ENCODE results near the gene TMEM156.
"Not testable (repeated sequence)": the region's sequence is repeated elsewhere in the genome, so short reads cannot be mapped to it uniquely, and the experiment has no call there.

TMEM156 gene

GRCh38 chr4:38954727-38955126, 77.5 kb downstream of the TMEM156 start:
- DNase-seq = peak in 1 of 2 experiments; percentile 4

DNA sequence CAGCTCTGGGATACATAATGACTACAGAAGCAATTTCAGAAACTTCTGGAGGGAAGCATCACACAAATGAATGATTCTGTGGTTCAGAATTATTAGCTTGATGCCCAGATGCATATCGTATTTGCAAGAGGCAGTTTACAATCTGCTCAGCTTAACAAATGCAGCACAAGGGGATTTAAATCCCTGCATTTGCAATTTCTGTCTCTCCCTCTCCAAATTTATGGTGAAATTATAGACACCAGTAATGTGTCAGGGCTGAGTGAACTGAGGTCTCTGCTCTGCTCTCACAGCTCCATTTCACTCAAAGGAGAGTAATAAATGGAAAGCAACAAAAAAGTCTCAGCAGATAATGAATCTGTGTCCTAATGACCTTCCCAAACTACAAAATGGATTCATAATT, 80.2 kb downstream of the TMEM156 start:
- DNase-seq = peak in 1 of 2 experiments; percentile 36

DNA sequence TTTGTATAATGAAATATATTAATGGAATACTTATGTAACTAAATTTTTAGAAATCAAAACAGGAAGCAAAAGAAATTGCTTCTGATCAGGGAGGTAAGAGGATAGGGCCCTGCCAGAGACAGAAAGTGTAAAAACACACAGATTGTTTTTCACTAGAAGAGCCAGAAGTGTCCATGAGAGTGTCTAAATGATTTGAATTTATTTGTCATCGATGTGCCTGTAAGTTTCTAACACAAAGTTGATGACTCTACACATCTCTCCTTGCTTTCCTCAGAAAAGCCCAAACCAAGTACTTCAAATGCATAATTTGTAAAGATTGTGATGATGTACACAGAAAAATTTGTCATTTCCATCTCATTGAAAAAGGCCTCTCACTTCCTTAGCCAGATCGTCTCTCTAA, 80.6 kb downstream of the TMEM156 start:
- no peak for DNase-seq

GRCh38 chr4:38950734-38951133, 81.5 kb downstream of the TMEM156 start:
- no peak for DNase-seq

DNA sequence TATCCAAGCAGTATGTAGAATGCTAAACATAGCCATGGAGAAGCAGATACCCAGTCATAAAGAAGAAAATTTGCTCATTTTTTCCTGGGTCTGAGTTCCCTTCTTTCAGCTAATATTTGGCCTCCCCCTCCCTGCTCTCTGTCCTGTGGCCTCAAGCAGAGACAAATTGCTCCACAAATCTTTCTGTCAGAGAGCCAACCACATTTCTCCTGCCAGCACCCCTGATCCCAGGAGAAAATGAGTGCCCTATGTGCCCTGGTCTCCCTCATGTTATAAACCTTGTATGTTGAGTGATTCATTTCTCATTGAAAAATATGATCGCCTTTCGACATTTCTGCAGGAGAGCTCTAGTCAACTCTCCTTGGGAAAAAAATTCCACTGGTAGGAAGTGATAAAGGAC, 82.0 kb downstream of the TMEM156 start:
- DNase-seq = no peak

- DNase-seq = no peak
Observed at GRCh38 chr4:38949411-38950051, 82.7 kb downstream of the TMEM156 start.

DNA sequence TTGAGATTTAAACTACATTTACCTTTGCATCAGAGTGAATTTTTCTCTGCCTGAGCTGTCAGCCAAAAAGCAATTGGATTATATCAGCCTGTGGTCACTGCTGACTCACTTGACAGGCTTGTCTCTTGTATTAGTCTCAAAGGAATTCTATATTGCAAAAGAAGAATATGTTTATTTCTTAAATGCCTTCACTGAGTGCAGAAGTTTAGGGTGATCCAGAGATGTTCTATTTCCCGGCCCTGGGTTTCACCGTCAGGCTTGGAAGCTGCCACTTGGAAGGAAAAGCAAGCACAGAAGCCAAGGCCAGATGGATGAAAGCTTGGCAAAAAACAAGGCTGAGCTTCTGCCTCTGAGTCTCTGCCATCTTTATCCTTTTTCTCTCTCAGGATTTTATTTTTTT, 83.7 kb downstream of the TMEM156 start:
- no peak for DNase-seq

GRCh38 chr4:38946919-38947318, 85.3 kb downstream of the TMEM156 start:
- DNase-seq = no peak

DNA sequence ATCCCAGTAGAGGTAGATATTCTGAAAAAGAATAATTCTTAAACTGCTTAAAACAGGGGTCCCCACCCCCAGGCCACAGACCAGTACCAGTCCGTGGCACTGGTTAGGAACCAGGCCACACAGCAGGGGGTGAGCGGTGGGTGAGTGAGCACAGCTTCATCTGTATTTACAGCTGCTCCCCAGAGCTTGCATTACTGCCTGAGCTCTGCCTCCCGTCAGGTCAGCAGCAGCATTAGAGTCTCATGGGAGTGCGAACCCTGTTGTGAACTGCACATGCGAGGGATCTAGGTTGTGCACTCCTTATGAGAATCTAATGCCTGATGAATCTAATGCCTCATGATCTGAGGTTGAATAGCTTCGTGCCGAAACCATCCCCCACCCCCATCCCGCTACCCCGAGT, 87.8 kb downstream of the TMEM156 start:
- no peak for DNase-seq

- DNase-seq = peak in 1 of 2 experiments; percentile 67
Observed at GRCh38 chr4:38943343-38943742, 88.9 kb downstream of the TMEM156 start.

DNA sequence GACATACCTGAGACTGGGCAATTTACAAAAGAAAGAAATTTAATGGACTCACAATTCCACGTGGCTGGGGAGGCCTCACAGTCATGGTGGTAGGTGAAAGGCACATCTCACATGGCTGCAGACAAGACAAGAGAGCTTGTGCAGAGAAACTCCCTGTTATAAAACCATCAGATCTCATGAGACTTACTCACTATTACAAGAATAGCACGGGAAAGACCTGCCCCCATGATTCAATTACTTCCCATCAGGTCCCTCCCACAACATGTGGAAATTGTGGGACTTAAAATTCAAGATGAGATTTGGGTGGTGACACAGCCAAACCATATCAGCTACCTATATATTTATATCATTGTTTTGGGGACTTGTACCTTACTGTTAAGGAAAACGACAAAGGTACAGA, 90.3 kb downstream of the TMEM156 start:
- DNase-seq = not testable (repeated sequence)

DNA sequence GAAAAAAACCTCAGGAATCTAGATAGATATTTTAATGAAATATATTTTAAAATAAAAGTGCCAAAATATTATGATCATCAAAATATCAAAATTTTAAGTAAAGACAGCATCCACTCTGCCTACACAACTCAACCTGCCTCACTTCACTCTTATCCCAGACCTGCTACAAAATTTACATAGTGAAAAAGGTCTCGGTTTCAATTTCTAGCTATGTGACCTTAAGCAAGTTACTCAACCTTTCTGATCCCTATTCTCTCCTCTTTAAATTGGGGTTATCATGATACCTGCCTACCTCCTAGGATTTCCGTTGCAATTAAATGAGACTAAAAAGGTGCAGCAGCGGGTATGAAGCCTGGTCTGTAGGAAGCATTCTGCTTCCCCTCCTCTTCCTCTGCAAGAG, 91.7 kb downstream of the TMEM156 start:
- no peak for DNase-seq

DNA sequence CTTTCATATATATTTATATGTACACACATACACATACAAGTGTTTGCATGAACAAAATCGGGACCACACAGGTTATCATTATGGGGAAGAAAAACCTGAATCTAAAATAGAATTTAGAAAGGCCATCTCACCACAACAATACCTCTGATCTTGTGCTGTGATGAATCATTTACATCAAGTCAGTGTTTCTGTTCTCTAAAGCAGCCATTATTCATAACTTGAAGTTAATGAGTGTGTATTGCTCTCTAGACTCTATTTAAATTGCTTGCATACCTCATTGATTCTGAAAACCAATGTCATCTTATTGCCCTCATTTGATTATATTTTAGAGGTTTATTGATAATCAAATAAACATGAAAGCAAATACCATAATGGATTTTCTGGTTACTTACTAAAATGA, 93.0 kb downstream of the TMEM156 start:
- no peak for DNase-seq

DNA sequence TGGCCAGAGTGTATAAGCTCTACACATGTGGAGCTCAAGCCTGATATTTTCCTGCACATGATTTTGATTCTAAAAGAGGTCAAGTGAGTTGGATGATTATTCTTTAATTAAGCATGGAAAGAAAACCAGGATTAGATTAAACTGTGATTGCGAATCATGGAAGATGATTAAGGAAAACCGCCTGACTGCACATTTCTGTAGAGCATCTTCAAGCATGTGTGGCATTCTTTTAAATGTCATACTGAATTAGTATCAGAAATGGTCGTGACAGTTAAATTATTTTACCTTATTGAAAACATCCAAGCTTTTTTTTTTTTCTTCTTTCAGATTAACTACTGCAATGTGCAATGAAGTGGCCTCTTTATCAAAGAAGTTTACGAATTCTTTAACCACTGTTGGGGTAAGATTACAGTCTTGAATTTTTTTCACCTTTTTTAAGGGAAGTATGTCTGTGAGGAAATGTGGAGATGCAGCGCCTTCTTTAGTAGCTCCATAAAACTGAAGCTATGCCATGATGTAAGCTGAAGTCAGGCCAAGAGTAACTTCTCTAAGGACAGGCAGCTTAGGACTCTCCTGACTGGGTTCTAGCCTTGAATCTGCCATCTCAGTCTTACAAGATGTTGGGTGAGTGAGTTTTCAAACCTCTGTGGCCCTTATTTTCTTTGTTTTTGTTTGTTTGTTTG, 96.7 kb downstream of the TMEM156 start:
- DNase-seq = no peak

DNA sequence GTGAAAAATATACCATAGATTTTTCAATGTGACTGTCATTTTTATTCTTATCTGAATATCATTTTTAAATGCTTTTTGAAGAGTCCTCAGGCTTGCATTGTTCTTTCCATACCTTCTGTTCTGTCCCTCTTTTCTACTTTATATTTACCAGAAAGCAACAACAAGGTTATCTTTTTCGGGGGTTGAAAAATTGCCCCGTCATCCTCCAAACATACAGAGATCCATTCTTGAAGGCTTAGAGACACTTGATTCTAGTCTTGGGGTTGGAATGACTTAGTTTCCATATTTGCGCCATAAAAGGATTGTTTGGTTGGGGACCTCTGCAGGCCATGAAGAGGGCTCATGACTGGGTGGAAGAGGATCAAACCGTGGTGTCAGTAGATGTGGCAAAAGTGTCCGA, 101.1 kb downstream of the TMEM156 start:
- DNase-seq = no peak

- DNase-seq = no peak
Observed at GRCh38 chr4:38930707-38931106, 101.5 kb downstream of the TMEM156 start.

GRCh38 chr4:38930204-38930603, 102.0 kb downstream of the TMEM156 start:
- no peak for DNase-seq

DNA sequence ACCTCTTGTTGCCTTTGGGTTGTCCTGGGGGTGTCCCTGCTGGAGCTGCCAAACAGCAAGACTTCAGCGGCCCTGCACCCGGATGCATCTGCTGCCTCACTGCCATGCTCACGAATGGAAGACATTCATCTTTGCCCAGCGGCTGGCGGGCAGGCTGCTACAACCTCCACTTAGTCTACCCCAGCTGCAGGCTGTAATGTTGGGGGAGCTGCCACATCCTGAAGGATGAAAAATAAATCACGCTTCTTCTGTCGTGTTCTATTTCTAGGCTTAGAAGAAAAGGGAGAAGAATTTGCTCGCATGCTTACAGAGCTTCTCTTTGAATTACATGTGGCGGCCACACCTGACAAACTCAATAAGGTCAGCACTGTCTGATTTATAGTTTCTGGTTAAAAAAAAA, 103.2 kb downstream of the TMEM156 start:
- DNase-seq = no peak

DNA sequence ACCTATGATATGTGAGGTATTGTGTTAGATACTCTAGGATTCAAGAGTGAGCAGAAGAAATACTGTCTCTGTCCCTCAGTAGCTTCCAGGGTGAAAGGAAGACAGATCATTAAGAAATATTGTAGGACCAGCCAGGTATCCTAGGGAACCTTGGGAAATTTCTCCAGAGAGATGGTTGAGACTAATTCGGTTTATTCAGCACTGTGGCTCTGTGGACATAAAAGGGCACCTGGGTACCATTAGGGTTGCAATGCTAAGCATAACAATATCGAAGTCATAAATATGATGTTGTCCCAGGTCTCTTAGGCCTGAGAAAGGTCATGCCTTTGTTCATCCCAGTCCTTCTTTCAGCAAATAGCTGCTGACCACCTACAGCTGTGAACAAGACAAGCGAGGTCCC, 103.6 kb downstream of the TMEM156 start:
- no peak for DNase-seq

DNA sequence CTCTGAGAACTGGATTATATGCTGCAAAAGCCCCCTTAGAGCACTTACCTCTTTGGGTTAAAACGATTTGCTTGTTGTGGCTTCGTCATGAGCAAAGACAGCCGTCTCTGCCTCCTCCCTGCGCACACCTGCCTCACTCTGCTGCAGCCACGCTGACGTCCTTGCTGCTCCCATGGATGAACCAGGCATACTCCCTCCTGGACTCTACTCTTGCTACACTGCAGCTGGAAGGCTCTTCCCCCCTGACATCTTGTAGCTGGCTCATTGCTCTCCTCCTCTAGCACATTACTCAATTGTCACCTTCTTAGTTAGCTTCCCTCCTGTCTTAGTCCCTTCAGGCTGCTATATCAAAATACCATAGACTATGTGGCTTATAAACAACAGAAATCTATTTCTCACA, 105.3 kb downstream of the TMEM156 start:
- DNase-seq = no peak

- DNase-seq = no peak
Observed at GRCh38 chr4:38925492-38926413, 106.5 kb downstream of the TMEM156 start.

DNA sequence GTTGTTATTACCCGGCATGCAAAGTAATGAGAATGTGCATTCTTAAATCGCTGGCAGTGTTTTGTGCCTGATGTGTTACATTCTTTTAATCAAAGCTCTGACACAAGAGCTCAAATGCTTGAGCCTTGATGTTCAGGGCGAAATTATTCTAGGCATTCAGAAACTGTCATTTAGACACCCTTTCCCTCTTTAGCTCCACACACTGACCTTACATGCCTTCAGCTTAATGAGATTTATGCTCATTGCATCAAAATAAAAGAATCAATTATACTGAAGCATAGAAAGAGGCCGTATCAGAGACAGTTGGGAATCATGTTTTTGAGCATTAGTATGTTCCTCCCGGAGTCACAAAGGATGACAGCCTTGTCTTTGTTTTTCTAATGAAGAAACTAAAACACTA, 107.9 kb downstream of the TMEM156 start:
- no peak for DNase-seq

DNA sequence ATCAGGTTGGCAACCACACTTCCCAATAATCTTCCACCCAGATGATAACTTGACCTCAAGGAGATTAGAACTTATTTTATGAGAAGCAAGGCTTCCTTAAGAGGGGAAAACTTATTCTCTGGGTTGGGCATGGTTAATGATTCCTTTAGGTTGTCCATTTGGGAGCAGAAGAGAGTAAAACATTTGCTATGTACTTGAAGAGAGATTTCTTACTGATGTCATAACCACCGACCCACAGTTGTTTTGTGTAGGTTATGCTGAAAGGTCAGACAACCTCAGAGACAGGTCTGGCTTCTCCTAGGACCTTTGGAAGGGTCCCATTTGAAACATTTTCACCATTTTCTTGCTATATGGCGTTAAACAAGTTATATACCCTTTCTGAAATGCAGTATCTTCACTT, 108.5 kb downstream of the TMEM156 start:
- no peak for DNase-seq

DNA sequence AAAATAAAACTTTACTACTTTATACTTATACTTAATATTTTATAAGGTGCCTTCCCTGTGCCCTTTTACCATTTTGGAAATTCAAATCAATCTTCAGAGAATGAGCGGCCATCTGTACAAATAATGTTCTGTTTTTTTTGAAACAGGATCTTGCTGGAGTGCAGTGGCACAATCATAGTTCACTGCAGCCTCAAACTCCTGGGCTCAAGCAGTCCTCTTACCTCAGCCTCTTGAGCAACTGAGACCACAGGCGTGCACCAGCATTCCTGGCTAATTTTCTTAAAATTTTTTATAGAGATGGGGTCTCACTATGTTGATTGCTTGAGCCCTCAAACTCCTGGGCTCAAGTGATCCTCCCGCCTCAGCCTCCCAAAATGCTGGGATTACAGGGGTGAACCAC, 111.1 kb downstream of the TMEM156 start:
- DNase-seq = no peak
